Inflammatory macrophage treated with lipopolysaccharide for 1 hour (primary cell): Measurements from ENCODE around the gene NFAT5.
"Not testable (repeated sequence)": the region's sequence is repeated elsewhere in the genome, so short reads cannot be mapped to it uniquely, and the experiment has no call there.

Experiments
- DNase-seq, 2 donors: peaks; one replicate each; pipeline ENCODE4 v3.0.0-alpha.2; 2020 to 2022

Gene NFAT5

DNA sequence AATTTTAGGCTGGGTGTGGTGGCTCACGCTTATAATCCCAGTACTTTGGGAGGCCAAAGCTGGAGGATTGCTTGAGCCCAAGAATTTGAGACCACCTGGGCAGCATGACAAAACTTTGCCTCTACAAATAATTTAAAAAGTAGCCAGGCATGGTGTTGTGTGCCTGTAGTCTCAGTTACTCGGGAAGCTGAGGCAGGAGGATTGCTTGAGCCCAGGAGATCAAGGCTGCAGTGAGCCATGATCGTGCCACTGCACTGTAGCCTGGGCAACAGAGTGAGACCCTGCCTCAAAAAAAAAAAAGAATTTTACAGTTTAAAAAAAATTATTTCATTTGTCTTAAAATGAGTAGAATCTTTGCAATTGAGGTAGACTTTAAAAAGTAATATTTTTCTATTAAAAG lies 78.2 kb downstream of the NFAT5 start:
- DNase-seq: not testable (repeated sequence)

DNA sequence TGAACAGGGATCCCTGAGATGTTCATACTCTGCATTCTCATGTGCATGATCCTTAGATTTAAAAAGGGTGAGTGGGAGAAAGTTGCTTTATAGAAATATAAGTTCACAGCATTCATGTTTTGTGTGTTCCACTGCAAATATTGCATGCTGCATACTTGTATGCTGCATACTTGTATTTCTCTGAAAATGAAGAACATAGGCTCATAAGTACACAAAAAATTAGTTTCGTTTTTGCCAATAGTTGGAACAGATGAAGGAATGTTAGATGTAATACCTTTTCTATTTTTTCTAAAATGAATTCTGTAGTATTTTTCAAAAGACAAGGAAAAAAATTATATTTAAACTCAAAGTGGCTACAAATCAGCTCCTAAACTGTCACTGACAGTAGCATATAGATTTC lies 79.0 kb downstream of the NFAT5 start:
- DNase-seq: no peak

DNA sequence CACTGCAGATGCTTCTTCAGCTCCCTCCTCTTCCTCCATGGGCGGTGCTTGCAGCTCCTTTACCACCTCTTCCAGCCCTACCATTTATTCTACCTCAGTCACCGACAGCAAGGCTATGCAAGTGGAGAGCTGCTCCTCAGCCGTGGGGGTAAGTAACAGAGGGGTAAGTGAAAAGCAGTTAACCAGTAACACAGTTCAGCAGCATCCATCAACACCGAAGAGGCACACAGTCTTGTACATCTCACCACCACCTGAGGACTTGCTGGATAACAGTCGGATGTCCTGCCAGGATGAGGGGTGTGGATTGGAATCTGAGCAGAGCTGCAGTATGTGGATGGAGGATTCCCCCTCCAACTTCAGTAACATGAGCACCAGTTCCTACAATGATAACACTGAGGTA lies 81.3 kb downstream of the NFAT5 start:
- no peak for DNase-seq

DNA sequence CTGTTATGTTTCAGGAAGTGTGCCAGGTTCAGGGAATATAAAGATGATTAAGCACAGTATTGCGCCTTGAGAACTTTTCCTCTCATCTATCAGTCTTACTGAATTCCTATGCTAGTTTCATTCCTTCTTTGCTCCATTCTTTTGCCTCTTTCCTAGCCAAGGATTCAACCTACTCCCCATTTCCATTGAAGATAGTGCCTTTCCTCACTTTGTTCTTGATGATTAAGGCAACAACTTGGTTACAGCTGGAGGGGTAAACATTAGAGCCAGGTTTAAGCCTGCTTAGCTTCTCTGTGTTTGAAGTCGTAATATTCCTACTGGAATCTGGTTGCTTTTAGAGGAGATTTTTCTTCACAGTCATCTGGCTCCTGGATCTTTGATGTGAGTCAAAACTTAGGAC lies 85.5 kb downstream of the NFAT5 start:
- no peak for DNase-seq

DNA sequence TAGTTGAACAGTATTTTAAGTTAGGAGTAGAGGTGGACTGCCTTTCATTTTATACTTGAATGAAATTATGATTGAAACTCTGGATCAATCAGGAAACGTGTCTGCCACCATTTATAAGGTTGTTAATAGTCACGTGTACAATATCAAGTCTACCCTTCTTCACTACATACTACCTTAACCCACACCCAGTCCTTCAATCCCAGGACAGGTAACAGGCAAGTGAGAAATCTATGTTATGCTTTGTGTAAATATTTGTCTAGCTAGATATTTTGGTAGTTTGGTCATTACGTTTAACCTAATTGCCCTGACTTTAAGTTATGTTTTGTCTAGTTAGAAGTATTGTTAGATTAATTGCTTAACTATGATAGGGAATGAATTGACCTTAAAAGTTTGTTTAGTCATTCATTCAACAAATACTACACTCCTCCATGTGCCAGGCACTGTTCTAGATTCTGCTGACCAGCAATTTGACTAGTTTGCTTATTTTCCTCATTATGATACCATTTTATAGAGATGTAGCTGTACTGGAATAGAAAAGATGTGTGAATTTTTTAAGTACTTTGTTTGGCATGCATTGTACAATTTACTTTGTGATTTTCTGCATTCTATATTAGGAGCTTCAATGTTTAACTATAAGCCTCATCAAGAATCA lies 88.6 kb downstream of the NFAT5 start:
- no peak for DNase-seq

DNA sequence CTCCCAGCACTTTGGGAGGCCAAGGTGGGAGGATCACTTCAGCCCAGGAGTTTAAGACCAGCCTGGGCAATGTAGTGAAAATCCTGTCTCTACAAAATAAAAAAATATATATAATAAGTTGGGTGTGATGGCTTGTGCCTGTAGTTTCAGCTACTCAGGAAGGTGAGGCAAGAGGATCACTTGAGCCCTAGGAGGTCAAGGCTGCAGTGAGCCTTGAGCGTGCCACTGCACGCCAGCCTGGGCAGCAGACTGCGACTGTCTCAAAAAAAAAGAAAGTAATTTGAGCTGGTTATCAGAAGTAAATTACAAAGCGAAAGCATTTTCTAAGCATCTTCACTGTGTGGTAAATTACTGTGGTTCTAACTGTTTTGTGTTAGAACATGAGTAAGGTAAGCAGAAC lies 94.4 kb downstream of the NFAT5 start:
- DNase-seq: no peak

DNA sequence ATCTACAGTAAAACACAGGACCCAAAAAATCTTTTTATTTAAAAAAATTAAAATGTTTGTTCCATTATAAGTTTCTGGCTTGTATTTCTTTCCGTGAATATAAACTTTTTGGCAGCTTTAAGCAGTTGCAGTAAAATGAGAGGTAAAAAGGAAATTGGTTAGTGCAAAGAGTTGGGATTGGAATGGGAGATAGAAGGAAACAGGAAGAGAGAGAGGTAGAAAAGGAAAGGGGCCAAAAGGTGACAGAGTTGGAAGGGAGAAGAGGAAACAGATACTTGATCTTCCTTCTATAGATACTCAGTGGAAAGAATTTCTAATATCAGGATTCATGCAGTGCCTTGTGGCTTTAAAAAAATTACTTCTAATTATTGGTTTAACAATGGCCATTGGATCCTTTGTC lies 97.1 kb downstream of the NFAT5 start:
- no peak for DNase-seq

DNA sequence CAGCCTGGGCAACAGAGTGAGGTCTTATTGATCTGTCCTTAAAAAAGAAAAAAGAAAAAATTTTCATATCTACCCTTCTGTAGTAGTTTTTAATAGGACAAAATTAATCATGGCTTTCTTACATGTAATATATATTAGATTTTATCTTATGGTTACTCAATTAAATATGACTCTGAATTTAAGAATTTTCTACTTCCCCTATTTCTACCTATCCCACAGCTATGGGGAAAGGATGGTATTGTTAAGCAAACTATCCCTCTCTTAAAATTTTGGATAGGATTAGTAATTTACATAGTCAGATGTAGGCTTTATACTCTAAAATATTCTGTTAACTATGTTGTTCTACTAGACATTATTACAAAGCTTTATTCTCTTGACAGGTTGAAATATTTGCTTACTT lies 98.1 kb downstream of the NFAT5 start:
- peak in 1 of 2 donors; percentile 39 for DNase-seq

DNA sequence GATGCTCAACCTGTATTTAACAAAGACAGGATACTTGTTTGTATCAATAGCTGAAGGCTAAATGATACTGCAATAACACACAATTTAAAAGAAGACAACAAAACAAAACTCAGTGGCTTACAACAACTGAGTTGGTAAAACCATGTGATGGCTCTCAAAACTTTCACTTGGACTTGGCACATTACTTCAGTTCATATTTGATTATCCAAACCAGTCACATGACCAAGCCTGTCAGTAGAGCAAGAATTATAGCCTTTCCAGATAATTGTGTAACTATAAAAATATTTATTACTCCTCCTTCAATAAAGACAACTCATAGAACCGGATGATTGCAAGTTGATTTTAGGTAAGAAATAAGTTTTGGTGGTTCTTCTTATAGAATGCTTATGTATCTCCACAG lies 103.8 kb downstream of the NFAT5 start:
- no peak for DNase-seq

DNA sequence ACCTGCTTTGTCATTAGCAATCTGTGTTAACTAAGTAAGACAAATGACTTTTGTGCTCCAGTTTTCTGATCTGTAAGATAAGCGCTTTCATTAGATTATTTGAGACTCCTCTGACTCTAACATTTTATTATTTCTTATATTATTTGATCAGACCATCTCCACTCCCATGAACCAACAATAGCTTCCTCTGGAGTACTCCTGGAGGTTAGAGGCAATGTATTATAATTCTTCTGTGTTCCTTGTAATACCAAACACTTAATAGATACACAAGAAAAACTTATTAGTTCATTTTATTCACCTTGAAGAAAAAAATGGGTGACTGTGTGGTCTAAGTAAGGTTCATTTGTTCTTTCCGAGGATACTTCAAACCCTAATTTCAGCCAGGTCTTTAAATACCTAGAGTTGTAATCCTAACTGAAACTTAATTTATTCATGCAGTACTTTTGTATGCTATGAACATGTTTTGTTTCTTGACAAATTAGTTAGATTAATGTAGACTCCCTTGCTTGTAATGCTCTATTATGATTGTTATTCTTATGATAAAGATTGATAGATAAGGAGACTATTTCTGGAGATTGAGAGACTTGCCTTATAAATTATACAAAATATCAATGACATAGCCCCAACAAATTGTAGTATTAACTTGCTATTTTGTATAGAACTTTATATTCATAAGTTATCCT lies 106.7 kb downstream of the NFAT5 start:
- no peak for DNase-seq

DNA sequence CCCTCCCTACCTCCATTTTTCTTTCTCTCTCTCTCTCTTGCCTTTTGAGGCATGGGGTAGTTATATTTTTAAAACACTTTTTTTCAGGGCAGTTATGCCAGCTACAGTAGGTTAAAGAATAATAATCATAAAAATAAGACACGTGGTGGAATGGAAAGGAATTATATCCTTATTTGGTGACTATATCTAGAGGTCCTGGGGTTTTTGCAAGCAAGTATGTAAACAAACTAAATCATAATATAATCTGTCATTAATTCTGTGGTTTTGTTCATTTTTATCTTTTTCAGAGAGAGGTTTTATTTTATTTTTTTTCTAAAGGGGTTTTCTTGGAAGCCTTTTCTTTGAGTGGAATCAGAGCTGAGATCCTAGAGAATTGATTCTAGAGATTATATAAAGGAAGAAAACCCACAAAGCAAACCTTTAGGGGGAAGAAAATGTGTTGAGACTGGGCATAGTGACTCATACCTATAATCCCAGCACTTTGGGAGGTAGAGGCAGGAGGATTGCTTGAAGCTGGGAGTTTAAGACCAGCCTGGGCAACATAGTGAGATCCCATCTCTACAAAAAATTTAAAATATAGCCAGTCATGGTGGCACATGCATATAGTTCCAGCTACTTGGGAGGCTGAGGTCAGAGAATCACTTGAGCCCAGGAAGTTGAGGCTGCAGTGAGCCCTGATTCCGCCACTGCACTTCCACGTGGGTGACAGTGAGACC lies 107.4 kb downstream of the NFAT5 start:
- no peak for DNase-seq

DNA sequence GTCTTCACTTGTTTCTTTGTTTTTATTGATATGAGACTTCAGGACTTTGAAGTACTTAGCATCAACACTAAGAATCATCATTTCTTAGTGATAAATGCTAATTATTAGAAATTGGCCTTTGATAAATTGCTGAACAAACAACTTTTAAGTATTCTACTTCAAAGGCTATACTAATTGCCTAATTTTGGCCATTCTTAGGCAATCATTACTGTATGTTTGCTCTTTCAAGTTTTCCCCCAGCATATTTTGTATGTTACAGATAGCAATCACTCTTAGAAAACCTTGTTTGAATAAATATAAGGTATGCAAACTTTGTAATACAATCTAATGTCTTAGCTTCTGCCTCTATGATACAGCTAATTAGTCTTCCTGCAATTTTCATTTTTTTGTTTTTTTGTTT lies 114.6 kb downstream of the NFAT5 start:
- DNase-seq: no peak

DNA sequence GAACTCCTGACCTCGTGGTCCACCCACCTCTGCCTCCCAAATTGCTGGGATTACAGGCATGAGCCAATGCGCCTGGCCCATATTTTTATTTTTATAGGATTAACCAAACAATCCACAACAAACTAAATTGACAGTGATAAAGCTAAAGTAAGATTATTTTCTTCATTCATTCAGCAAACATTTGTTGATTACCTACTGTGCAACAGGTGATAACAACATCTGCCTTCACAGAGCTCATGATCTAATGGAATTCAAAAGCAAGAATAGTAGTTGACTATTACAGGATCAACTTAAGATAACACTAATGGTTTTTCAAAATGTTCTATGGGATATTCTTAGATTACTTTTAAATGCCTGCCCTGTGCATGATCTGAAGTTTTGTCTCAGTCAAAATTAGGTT lies 122.8 kb downstream of the NFAT5 start:
- DNase-seq: no peak

DNA sequence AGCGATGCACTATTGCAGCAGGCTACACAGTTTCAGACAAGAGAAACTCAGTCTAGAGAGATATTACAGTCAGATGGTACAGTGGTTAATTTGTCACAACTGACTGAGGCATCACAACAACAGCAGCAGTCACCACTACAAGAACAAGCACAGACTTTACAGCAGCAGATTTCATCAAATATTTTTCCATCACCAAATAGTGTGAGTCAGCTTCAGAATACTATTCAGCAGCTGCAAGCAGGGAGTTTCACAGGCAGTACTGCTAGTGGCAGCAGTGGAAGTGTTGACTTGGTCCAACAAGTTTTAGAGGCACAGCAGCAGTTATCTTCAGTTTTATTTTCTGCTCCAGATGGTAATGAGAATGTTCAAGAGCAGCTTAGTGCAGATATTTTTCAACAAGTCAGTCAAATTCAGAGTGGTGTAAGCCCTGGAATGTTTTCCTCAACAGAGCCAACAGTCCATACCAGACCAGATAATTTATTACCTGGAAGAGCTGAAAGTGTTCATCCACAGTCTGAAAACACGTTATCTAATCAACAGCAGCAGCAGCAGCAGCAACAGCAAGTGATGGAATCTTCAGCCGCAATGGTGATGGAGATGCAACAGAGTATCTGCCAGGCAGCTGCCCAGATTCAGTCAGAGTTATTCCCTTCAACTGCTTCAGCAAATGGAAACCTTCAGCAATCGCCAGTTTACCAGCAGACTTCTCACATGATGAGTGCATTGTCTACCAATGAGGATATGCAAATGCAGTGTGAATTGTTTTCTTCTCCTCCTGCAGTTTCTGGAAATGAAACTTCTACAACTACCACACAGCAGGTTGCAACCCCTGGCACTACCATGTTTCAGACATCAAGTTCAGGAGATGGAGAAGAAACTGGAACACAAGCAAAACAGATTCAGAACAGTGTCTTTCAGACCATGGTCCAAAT lies 126.5 kb downstream of the NFAT5 start:
- no peak for DNase-seq

DNA sequence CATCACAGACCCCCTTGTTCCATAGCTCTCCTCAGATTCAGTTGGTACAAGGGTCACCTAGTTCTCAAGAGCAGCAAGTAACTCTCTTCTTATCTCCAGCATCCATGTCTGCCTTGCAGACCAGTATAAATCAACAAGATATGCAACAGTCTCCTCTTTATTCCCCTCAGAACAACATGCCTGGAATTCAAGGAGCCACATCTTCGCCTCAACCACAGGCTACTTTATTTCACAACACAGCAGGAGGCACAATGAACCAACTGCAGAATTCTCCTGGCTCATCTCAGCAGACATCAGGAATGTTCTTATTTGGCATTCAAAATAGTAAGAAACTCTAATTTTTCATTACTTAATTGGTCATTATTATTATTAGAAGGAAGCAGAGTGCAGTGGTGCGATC lies 128.2 kb downstream of the NFAT5 start:
- DNase-seq: no peak

DNA sequence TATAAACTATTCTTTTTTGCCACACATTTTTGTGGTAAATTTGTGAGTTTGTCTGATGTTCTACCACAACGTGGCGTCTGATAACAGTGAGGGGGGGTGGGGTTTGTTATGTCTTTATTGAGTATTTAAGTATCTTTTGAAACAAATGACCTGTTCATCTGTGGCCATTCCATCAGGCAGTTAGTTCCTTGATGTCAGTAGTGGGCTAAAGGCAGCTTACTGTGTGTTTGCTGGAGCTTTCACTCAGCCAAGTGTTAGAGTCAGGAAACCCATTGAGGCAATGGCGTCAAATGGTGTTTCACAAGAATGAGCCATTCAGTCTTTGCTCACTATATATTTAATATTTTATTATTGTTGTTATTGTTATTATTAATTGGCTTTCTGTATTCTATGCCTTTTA lies 132.6 kb downstream of the NFAT5 start:
- DNase-seq: no peak

DNA sequence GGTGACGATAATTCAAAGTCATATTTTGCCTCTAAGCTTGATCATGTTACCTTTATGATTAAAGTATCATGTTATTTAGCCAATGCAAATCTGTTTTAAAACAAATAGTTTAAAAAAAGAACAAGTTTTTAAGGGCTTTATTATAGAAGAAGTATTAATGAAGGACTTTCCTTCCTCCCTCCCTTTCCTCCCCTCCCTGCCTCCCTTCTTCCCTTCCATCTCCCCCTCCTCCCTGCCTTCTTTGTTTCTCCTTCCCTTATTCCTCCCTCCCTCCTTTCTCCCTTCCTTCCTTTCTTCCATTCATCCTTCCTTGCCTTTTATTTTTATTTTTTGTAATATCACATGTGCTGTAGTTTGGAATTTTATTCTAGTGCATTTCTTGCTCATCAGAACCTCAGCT lies 134.1 kb downstream of the NFAT5 start:
- DNase-seq: no peak

DNA sequence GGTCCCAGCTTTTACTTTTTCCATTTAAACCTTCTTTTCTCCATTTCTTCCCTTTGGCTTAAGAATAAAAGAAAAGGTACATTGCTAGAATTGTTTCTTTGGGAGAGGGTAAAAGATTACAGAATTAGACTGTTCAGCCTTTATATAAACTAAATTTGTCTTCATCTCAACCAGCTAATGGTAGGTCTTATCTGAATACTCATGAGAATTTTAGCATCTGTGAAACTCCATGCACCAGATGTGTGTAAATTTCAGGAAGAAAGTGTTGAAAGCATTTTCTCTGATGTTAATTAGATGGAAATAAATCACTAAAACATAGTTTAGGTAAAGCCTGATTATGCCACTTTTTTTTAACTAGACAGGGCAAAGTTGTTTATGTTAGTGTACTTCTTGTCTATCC lies 135.7 kb downstream of the NFAT5 start:
- DNase-seq: no peak

DNA sequence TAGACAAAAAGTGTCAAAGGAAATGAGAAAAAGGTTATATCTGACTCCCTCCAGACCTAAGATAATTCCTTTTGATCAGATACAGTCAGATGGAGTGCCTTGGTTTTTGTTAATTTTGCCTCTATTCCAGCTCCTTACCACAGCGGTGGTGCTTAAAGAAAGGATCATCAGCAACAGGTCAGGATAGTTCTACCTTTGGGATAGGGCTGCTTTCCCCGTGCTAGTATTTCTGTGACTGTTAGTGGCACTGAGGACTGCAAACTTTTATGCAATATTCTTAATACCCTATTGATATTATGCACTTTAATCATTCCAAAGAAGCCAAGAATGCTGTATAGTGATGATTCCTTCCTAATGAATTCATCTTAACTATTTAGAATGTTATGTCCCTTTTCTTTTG lies 136.1 kb downstream of the NFAT5 start:
- DNase-seq: no peak

DNA sequence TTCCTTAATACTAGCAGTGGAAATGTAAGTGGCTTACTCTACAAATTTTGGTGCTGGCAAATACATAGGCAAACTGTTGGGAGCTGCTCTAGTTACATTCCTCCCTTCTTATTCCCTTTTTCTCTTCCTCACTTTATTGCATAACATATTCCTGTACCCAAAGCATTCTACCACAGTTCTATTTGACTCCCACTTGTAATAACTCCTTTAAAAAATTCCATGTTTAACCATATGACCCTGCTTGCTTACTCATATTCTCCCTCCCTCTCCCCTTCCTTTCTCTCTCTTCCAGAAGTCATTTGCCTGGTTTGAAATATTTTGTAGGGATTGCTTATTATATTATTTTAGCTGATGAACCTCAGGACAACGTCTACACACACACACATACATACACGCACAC lies 137.9 kb downstream of the NFAT5 start:
- DNase-seq: no peak

DNA sequence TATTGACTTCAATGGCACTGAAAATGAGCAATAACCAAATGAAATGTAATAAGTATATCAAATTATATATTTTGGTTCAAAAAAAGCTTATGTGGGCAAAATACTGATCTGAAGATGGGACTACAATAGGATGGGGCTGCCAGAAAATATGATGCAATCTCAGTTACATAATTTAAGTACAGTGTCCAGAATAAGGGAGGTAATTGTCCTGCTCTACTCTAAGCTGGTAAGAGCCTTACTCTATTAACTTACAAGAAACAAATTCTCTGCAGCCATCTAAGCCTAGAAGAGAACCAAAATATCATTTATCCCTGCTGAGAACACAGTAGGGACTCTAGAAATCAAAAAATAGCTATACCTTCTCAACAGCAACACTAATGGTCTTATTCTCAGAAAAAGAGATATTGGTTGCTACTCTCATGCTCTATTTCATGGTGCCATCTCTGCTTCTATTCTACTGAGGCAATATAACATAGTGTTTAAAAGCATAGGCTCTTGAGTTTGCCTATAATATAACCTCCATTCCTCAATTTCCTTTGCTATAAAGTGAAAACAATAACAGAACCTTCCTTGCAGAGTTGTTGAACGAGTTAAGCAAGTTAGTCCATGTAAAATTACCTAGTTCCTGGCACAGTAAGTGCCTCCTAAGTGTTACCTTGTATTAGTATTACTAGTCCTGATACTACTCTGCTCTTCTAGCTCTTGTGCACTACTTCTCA lies 140.6 kb downstream of the NFAT5 start:
- DNase-seq: no peak

DNA sequence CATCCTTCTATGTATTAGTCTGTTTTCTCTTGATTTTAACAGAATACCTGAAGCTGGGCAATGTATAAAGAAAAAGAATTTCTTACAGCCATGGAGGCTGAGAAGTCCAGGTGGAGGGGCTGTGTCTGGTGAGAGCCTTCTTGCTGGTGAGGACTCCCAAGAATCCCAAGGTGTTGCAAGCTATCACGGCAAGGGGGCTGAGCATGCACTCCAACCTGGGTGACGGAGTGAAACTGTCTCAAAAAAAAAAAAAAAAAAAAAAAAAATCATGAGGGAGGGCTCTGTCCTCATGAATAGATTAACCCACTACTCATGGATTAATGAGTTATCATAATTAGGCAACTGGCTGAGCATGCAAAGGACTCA lies 141.2 kb downstream of the NFAT5 start:
- DNase-seq: no peak
